GM23338 (cell line): ENCODE results near the gene CRYZL1. TPM values are rescaled to one million over a fixed set of nuclear protein-coding genes. Genes with fewer than 3 reads are reported as not detected.

Source experiments
- ATAC-seq: fragments of 200-7000 bp; cut with Tn5 transposase; 3 replicates; pipeline ENCODE4 v1.9.1; 2020
- DNase-seq: peaks from one replicate; pipeline ENCODE4 v3.0.0-alpha.2; 2015; ENCODE audit warnings: low spot score
- H2AFZ ChIP-seq: fragments of 200-600 bp; sonication (generic); 2 replicates; pipeline ENCODE4 v1.8.0; 2016; ENCODE audit warnings: antibody characterized with exemption, mild to moderate bottlenecking, moderate library complexity
- H3F3A ChIP-seq: fragments of 200-600 bp; sonication (generic); replicated peaks from 2 replicates; pipeline ENCODE4 v1.8.0; 2017; ENCODE audit warnings: antibody characterized with exemption, mixed run types, low read depth
- H3K27ac ChIP-seq: fragments of 200-600 bp; sonication (generic); 2 replicates; pipeline ENCODE4 v1.6.1; 2016; ENCODE audit warnings: low read depth
- H3K27me3 ChIP-seq: fragments of 200-600 bp; sonication (generic); 2 replicates; pipeline ENCODE4 v1.8.0; 2016; ENCODE audit warnings: mild to moderate bottlenecking, mixed run types, moderate library complexity; ENCODE audit not compliant: insufficient read depth
- H3K36me3 ChIP-seq: fragments of 200-600 bp; sonication (generic); 2 replicates; pipeline ENCODE4 v1.8.0; 2016; ENCODE audit warnings: mild to moderate bottlenecking; ENCODE audit not compliant: insufficient read depth
- H3K4me1 ChIP-seq: fragments of 200-600 bp; sonication (generic); 2 replicates; pipeline ENCODE4 v1.8.0; 2016; ENCODE audit warnings: mild to moderate bottlenecking, moderate library complexity; ENCODE audit not compliant: insufficient read depth
- H3K4me2 ChIP-seq: fragments of 200-600 bp; sonication (generic); 2 replicates; pipeline ENCODE4 v1.7.1; 2017; ENCODE audit warnings: mixed run types
- H3K4me3 ChIP-seq: fragments of 200-600 bp; sonication (generic); 2 replicates; pipeline ENCODE4 v1.6.1; 2016; ENCODE audit warnings: mixed run types
- H3K79me2 ChIP-seq: fragments of 200-600 bp; sonication (generic); replicated peaks from 2 replicates; pipeline ENCODE4 v1.8.0; 2017; ENCODE audit warnings: mild to moderate bottlenecking; ENCODE audit not compliant: insufficient read depth
- H3K9me2 ChIP-seq: fragments of 200-600 bp; sonication (generic); 2 replicates; pipeline ENCODE4 v1.8.0; 2017; ENCODE audit not compliant: insufficient read depth
- H4K20me1 ChIP-seq: fragments of 200-600 bp; sonication (generic); replicated peaks from 2 replicates; pipeline ENCODE4 v1.8.0; 2017; ENCODE audit warnings: mild to moderate bottlenecking; ENCODE audit not compliant: insufficient read depth
- H3K27ac Mint-ChIP-seq: 2 replicates; pipeline ENCODE4 v1.8.0; 2020; ENCODE audit warnings: inconsistent platforms, mild to moderate bottlenecking, moderate library complexity, mixed read lengths
- H3K27me3 Mint-ChIP-seq: 3 replicates; pipeline ENCODE4 v1.8.0; 2022; ENCODE audit warnings: low read depth, mild to moderate bottlenecking, moderate library complexity, mixed read lengths, inconsistent platforms; ENCODE audit not compliant: insufficient read depth, poor library complexity
- H3K36me3 Mint-ChIP-seq: 3 replicates; pipeline ENCODE4 v1.8.0; 2021; ENCODE audit warnings: low read depth, mild to moderate bottlenecking, inconsistent platforms, moderate library complexity, mixed read lengths
- H3K4me1 Mint-ChIP-seq: 3 replicates; pipeline ENCODE4 v1.8.0; 2020; ENCODE audit warnings: mild to moderate bottlenecking, inconsistent platforms, mixed read lengths
- H3K4me3 Mint-ChIP-seq: 3 replicates; pipeline ENCODE4 v1.8.0; 2021; ENCODE audit warnings: moderate library complexity, mild to moderate bottlenecking, inconsistent platforms, mixed read lengths
- H3K9me3 Mint-ChIP-seq: 3 replicates; pipeline ENCODE4 v1.8.0; 2020; ENCODE audit warnings: moderate library complexity, mild to moderate bottlenecking, inconsistent platforms, mixed read lengths
- CREB1 ChIP-seq: fragments of 250-450 bp; sonication (Bioruptor Pico); IDR thresholded peaks from 2 replicates; pipeline ENCODE4 v1.5.0; 2020; ENCODE audit warnings: low read depth, mild to moderate bottlenecking, moderate library complexity
- CTCF ChIP-seq, 2 experiments: fragments of 200-600 bp in 1 of 2; sonication (generic) in 1 of 2; conservative IDR thresholded peaks; 2 replicates each; pipeline versions ENCODE4 v1.5.1 to v1.6.1; 2016 to 2017; ENCODE audit warnings: antibody characterized with exemption in 2 of 2, low read depth in 2 of 2, mild to moderate bottlenecking in 2 of 2, moderate library complexity in 1 of 2
- ETS1 ChIP-seq: IDR thresholded peaks from 2 replicates; pipeline ENCODE4 v1.6.1; 2016; ENCODE audit warnings: antibody characterized with exemption
- EZH2 ChIP-seq: fragments of 200-600 bp; sonication (generic); IDR thresholded peaks from one replicate; pipeline ENCODE4 v1.8.0; 2017; ENCODE audit warnings: antibody characterized with exemption, mild to moderate bottlenecking, low read depth; ENCODE audit not compliant: unreplicated experiment
- EZH2phosphoT487 ChIP-seq: fragments of 200-600 bp; sonication (generic); IDR thresholded peaks from one replicate; pipeline ENCODE4 v1.8.1; 2018; ENCODE audit warnings: antibody characterized with exemption; ENCODE audit not compliant: unreplicated experiment
- JUNB ChIP-seq: IDR thresholded peaks from one replicate; pipeline ENCODE4 v1.6.1; 2016; ENCODE audit warnings: antibody characterized with exemption; ENCODE audit not compliant: unreplicated experiment
- NANOG ChIP-seq: IDR thresholded peaks from 2 replicates; pipeline ENCODE4 v1.6.1; 2016; ENCODE audit warnings: antibody characterized with exemption, borderline replicate concordance
- POLR2AphosphoS5 ChIP-seq: IDR thresholded peaks from 2 replicates; pipeline ENCODE4 v1.6.1; 2016; ENCODE audit warnings: antibody characterized with exemption, low read depth
- REST ChIP-seq: IDR thresholded peaks from one replicate; pipeline ENCODE4 v1.6.1; 2018; ENCODE audit warnings: antibody characterized with exemption; ENCODE audit not compliant: unreplicated experiment
- STAT1 ChIP-seq: IDR thresholded peaks from one replicate; pipeline ENCODE4 v1.6.1; 2016; ENCODE audit warnings: antibody characterized with exemption; ENCODE audit not compliant: unreplicated experiment
- ZNF114 ChIP-seq: fragments of 250-450 bp; sonication (Bioruptor Pico); IDR thresholded peaks from 2 replicates; pipeline ENCODE4 v1.5.0; 2020; ENCODE audit warnings: mild to moderate bottlenecking, moderate library complexity
- ZNF331 ChIP-seq: fragments of 250-450 bp; sonication (Bioruptor Pico); IDR thresholded peaks from 2 replicates; pipeline ENCODE4 v1.5.0; 2020; ENCODE audit warnings: low read depth, mild to moderate bottlenecking, moderate library complexity
- ZNF462 ChIP-seq: fragments of 250-450 bp; sonication (Bioruptor Pico); IDR thresholded peaks from 2 replicates; pipeline ENCODE4 v1.5.0; 2020; ENCODE audit warnings: mild to moderate bottlenecking, moderate library complexity
- polyA plus RNA-seq: library from polyadenylated mRNA; unstranded; fragments of >200 nt; fragmentation: Nextera tagmentation; extraction: Ambion mirVana; gene quantifications from 2 replicates; pipeline ENCODE4 v1.2.1, GENCODE V29; 2016
- total RNA-seq: library from RNA; depleted of rRNA; stranded (reverse); fragments of >200 nt; shearing (Covaris generic); gene quantifications from 2 replicates; pipeline ENCODE4 v1.2.3, GENCODE V29; 2014

Gene CRYZL1
- total and polyA plus RNA-seq, 2 experiments from 2014 or later = 23.8 to 40.5 TPM

- Histone ChIP-seq H3F3A (no peaks in the 10 kb centered on the region), H3K36me3 (no peaks in the 10 kb centered on the region), H3K4me1 (0 out of 2 replicates have a peak, but pooled peaks cover 5% of the 10 kb centered on the region), H3K27me3 (no peaks in the 10 kb centered on the region), H3K27ac (no peak overlapping the region), H2AFZ (no peak overlapping the region), H3K4me2 (no peak overlapping the region), H3K79me2 (peaks cover 100% of the 10 kb centered on the region), H3K9me2 (no peaks in the 10 kb centered on the region), H4K20me1 (peaks cover 45% of the 10 kb centered on the region), H3K4me3 (no peak overlapping the region)
- H3K27me3 Mint-ChIP-seq = peaks cover 1% of the 10 kb centered on the region
- no peak for TF ChIP-seq ZNF462 (CRISPR knock-in tag)
- no peak for TF ChIP-seq JUNB
- TF ChIP-seq ZNF114 = no peak
- no peak for TF ChIP-seq ZNF331 (CRISPR knock-in tag)
- no peak for TF ChIP-seq STAT1
- no peak for TF ChIP-seq CTCF (conservative IDR thresholded peaks at IDR 0.05; ENCODE audit: low read depth in 2 of 2)
- no peak for TF ChIP-seq CREB1 (CRISPR knock-in tag)
- TF ChIP-seq ETS1 = no peak
- TF ChIP-seq POLR2AphosphoS5 = no peak
- TF ChIP-seq NANOG = no peak
- no peak for TF ChIP-seq EZH2
- TF ChIP-seq EZH2phosphoT487 = no peak
- TF ChIP-seq REST = no peak
- DNase-seq = no peak
- no peak overlapping the region for H3K27ac Mint-ChIP-seq
- H3K4me1 Mint-ChIP-seq = peaks cover 25% of the 10 kb centered on the region
- H3K4me3 Mint-ChIP-seq = no peak overlapping the region
- H3K9me3 Mint-ChIP-seq = no peaks in the 10 kb centered on the region
- no peaks in the 10 kb centered on the region for H3K36me3 Mint-ChIP-seq
- ATAC-seq = no peak
Observed at GRCh38 chr21:33667636-33668035, 26.1 kb upstream of the CRYZL1 start.
